Anterior cingulate cortex (tissue), 58 donors: ENCODE data around the gene LAX1.
"Not testable (repeated sequence)": the region's sequence is repeated elsewhere in the genome, so short reads cannot be mapped to it uniquely, and the experiment has no call there.

Experiments
- DNase-seq, 58 donors: peaks; one replicate each; lab custom pipeline; 2025; lab: John Stamatoyannopoulos, UW

LAX1 gene

GRCh38 chr1:203764105-203765028, 616 bp upstream of the LAX1 start:
- no peak for DNase-seq

GRCh38 chr1:203768256-203768655, 3.3 kb downstream of the LAX1 start:
- no peak for DNase-seq

GRCh38 chr1:203769505-203770343, 4.7 kb downstream of the LAX1 start:
- peak in 40 of 58 donors; percentile 3 to 61 (median 18) for DNase-seq

- DNase-seq: no peak
Observed at GRCh38 chr1:203771901-203772301, 6.9 kb downstream of the LAX1 start.

- DNase-seq: no peak
Observed at GRCh38 chr1:203772836-203773235, 7.9 kb downstream of the LAX1 start.

GRCh38 chr1:203776636-203777035, 11.7 kb downstream of the LAX1 start:
- peak in 24 of 58 donors; percentile 3 to 50 (median 16) for DNase-seq

GRCh38 chr1:203777596-203777995, 12.6 kb downstream of the LAX1 start:
- DNase-seq: no peak

GRCh38 chr1:203778146-203778545, 13.2 kb downstream of the LAX1 start:
- no peak for DNase-seq

- no peak for DNase-seq
Observed at GRCh38 chr1:203778789-203779188, 13.8 kb downstream of the LAX1 start.

GRCh38 chr1:203781962-203782361, 17.0 kb downstream of the LAX1 start:
- DNase-seq: no peak

- no peak for DNase-seq
Observed at GRCh38 chr1:203789966-203790365, 25.0 kb downstream of the LAX1 start.

GRCh38 chr1:203791498-203791897, 26.5 kb downstream of the LAX1 start:
- DNase-seq: no peak

GRCh38 chr1:203792486-203792885, 27.5 kb downstream of the LAX1 start:
- DNase-seq: no peak

- not testable (repeated sequence) for DNase-seq
Observed at GRCh38 chr1:203793561-203793960, 28.6 kb downstream of the LAX1 start.

GRCh38 chr1:203794764-203795440, 29.9 kb downstream of the LAX1 start:
- no peak for DNase-seq

- peak; percentile 83 to 99 (median 97) for DNase-seq
Observed at GRCh38 chr1:203795441-203796235, 30.7 kb downstream of the LAX1 start, which contains the start of the genes ZBED6 and ZC3H11A. ZBED6 (plus strand) TSS chr1:203795623; CDS start chr1:203797523, 1,900 bp downstream. ZC3H11A (plus strand) TSS chr1:203795623; CDS start chr1:203817071, 21,448 bp downstream.

GRCh38 chr1:203796236-203796605, 31.2 kb downstream of the LAX1 start:
- DNase-seq: peak in 8 of 58 donors; percentile 20 to 71 (median 44)

GRCh38 chr1:203797216-203797615, 32.2 kb downstream of the LAX1 start:
- DNase-seq: no peak

GRCh38 chr1:203797948-203798655, 33.1 kb downstream of the LAX1 start:
- no peak for DNase-seq
